Aorta (tissue), 5 donors: ENCODE data around the gene SHTN1. TPM values are rescaled to one million over a fixed set of nuclear protein-coding genes. Genes with fewer than 3 reads are reported as not detected.

Experiments used
- ATAC-seq: fragments of 200-7000 bp; cut with Tn5 transposase; one replicate; pipeline ENCODE4 v1.9.1; 2022; ENCODE audit warnings: moderate library complexity; ENCODE audit not compliant: low FRiP score
- DNase-seq, 2 donors: peaks; one replicate each; pipeline ENCODE4 v3.0.0-alpha.2; 2020
- H3K27ac ChIP-seq, 2 donors: one replicate each; pipeline ENCODE4 v1.5.1; 2013; ENCODE audit warnings: low read length in 2 of 2, mild to moderate bottlenecking in 2 of 2, moderate library complexity in 2 of 2, control low read depth in 1 of 2, inconsistent platforms in 1 of 2, low read depth in 1 of 2
- H3K27me3 ChIP-seq, 2 donors: one replicate each; pipeline ENCODE4 v1.6.1; 2013; ENCODE audit warnings: control low read depth in 1 of 2, low read length in 1 of 2, mild to moderate bottlenecking in 1 of 2, moderate library complexity in 1 of 2; ENCODE audit not compliant: insufficient read depth in 2 of 2, control insufficient read depth in 1 of 2
- H3K36me3 ChIP-seq, 2 donors: one replicate each; pipeline ENCODE4 v1.6.1; 2013; ENCODE audit warnings: control low read depth in 1 of 2, low read length in 1 of 2, mild to moderate bottlenecking in 1 of 2; ENCODE audit not compliant: insufficient read depth in 2 of 2, control insufficient read depth in 1 of 2
- H3K4me1 ChIP-seq, 2 donors: one replicate each; pipeline ENCODE4 v1.6.1; 2013; ENCODE audit warnings: low read length in 2 of 2, control low read depth in 1 of 2, mild to moderate bottlenecking in 1 of 2, moderate library complexity in 1 of 2; ENCODE audit not compliant: insufficient read depth in 2 of 2, control insufficient read depth in 1 of 2
- H3K4me3 ChIP-seq, 2 donors: one replicate each; pipeline ENCODE4 v1.5.1; 2013; ENCODE audit warnings: low read length in 2 of 2, control low read depth in 1 of 2, mild to moderate bottlenecking in 1 of 2
- H3K9me3 ChIP-seq: one replicate; pipeline ENCODE4 v1.6.1; 2013; ENCODE audit warnings: mild to moderate bottlenecking, low read length; ENCODE audit not compliant: control insufficient read depth
- WGBS, 2 donors: extraction: QIAGEN DNeasy Blood & Tissue Kit; methylation state at CpG; one replicate each; pipeline ENCODE4 v1.1.7; 2013; 5-methylcytosine and 5-hydroxymethylcytosine counted together
- intact Hi-C, 2 donors: fragments of 100-400 bp; cut with DNase I; formaldehyde crosslinking; loops; one replicate each; pipeline versions ENCODE4 v1.14.2 to v1.15.0; 2022
- polyA plus RNA-seq, 2 donors: library from polyadenylated mRNA; stranded (reverse); fragments of 200-250 nt; gene quantifications; one replicate each; pipeline ENCODE4 v1.2.3, GENCODE V29; 2013
- total RNA-seq, 2 donors: library from RNA; stranded (reverse); fragmentation: NEBNext Ultra II Directional; extraction: Animal tissue kit (Norgen Biotek cat#: 25700); gene quantifications; one replicate each; pipeline ENCODE4 v1.2.1, GENCODE V29; 2021
- donor health status: healthy with polysubstance abuse.
- donor health status: Bipolar disorder and iron deficiency.
- donor health status: DM: no; HTN: no; CAD: no.
- donor health status: DM: no; HTN: no; CAD: no.
- donor health status: DM: yes; HTN: yes; CAD: no.

The SHTN1 gene
- total and polyA plus RNA-seq, 4 donors: 4.9 to 26.1 (median 16.0) TPM

DNA sequence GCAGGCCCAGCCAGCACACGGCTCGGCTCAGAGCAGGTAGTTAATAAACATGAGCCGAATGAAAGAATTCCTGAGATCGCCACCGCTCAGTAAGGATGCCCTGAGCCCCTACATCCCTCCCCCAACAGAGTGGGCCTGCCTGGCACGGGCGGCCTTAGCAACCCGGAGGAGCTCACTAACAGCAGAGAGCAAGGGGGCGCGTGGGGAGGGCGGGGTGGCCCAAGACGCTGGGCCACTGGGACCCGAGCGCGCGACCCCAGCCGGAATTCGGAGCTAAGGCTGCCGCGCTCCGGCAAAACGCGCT, 156.1 kb downstream of the SHTN1 start:
- ATAC-seq (no peak), DNase-seq (peak; percentile 45 to 76)
- Histone ChIP-seq H3K36me3 (no peaks in the 10 kb centered on the region), H3K27ac (no peak overlapping the region), H3K9me3 (no peaks in the 10 kb centered on the region), H3K4me3 (peak overlapping the region; percentile 69), H3K4me1 (no peaks in the 10 kb centered on the region), H3K27me3 (no peaks in the 10 kb centered on the region)
- intact Hi-C loops: loop anchor here in 1 of 2 donors (2.0 kb wide), 1 partner anchor 40 kb away; no protein-coding TSS in a partner anchor
- 2% methylated on average over 23 of the region's 23 CpGs for WGBS, 2 donors

DNA sequence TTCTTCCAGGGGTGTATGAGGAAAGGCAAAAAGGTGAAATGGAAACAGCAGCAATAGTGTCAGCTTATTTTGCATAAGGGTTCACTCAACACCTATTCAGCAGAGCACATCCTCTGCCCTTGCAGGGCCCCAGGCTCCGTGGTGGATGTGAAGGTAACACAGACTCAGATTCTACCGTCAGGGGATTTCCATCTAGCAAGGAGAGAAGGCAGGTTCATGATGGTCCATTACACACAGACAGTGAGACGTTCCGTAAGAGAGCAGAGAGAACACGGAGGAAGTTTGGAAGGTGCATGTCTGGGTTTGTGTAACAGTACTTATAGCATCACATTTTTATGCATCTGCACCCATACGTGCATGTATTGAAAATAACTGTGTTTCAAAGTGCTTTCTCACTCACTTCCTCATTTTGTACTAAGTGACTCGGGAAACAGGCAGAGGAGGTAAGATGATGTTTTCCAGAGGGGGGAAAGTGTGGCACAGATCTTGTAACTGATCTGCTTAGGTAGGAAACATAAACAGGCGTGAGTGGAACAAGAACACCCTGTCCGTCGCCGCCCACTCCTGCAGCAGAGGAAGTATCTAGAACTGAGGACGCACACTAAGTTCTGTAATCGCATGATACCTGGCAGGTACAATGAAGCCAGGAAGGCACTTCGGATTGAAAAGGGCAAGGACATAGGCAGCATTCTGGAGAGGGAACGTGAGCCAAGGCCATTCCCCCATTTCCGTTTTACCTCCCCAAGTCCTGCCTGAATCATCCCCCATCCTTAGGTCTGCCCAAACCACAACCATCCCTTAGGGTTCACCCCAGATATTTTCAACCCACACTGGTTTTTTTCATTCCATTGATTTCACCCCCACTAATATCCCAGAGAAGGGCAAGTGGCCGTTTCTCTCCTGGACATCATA, 156.7 kb downstream of the SHTN1 start:
- 81 to 83% methylated on average over 17 of the region's 17 CpGs for WGBS, 2 donors
- Histone ChIP-seq H3K27ac (no peak overlapping the region), H3K4me1 (no peaks in the 10 kb centered on the region), H3K27me3 (no peaks in the 10 kb centered on the region), H3K9me3 (no peaks in the 10 kb centered on the region), H3K4me3 (peak overlapping the region in 1 of 2 donors; percentile 69), H3K36me3 (no peaks in the 10 kb centered on the region)
- ATAC-seq (no peak), DNase-seq (no peak)
- intact Hi-C loops: loop anchor here in 1 of 2 donors (2.0 kb wide), 1 partner anchor 41 kb away; no protein-coding TSS in a partner anchor

DNA sequence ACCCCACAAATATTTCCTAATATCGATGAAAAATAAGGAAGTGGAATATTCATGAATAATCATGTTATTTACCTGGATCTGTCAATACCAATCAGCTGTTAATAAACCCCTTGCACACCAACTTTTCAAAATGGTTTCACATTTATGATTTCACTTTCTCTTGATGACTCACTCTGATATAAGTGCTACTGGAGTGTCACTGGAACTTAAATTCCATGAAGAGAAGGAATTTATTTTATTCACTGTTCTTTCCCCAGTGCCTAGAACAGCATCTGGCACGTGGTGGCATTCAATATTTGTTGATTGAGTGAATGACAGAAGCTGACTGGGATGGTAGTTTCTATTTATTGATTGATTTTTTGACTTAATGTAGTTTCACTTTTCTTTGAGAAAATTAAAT, 159.2 kb downstream of the SHTN1 start:
- Histone ChIP-seq H3K4me3 (no peak overlapping the region), H3K27ac (no peak overlapping the region), H3K9me3 (no peaks in the 10 kb centered on the region), H3K27me3 (no peaks in the 10 kb centered on the region), H3K36me3 (no peaks in the 10 kb centered on the region), H3K4me1 (no peaks in the 10 kb centered on the region)
- 66 to 68% methylated on average over 2 of the region's 2 CpGs for WGBS, 2 donors
- intact Hi-C loops: no loop called here
- no peak for ATAC-seq
- no peak for DNase-seq

DNA sequence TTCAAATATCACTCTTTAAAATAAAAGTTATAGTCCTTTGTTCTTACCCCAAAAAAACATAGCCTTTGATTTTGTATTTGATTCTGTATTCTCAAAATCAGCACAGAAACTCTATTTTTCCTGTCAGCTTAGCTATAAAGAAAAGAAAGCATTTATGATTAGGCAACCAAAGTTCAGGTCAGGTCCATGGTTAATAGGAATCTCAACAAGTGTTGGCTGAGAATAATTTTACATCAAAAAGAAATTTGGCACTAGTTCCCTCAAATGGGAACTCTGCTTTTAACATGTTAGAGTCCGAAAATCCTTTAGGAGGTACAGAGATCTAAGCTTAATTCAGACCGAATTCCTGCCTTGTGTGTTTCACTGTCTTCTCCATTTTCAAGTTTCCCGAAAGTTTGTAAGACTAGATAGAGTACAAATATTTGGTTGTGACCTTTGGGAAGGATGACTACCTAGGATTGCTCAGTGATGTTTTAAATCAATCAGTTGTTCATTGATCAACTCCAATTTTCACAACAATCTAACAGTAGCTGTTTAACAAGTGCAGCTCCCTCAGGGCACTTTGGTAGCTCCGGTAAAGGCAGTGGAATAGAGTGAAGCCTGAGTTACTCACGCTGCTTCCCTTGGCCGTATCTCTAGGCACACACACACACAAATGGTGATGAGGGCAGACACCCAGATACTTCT, 164.5 kb downstream of the SHTN1 start:
- no peak overlapping the region for H3K4me3 ChIP-seq
- no peaks in the 10 kb centered on the region for H3K36me3 ChIP-seq
- no peaks in the 10 kb centered on the region for H3K27me3 ChIP-seq
- intact Hi-C loops: no loop called here
- WGBS, 2 donors: 86 to 92% methylated on average over 6 of the region's 6 CpGs
- DNase-seq (no peak), ATAC-seq (no peak)
- H3K4me1 ChIP-seq: no peaks in the 10 kb centered on the region
- H3K27ac ChIP-seq: no peak overlapping the region
- H3K9me3 ChIP-seq: no peaks in the 10 kb centered on the region

DNA sequence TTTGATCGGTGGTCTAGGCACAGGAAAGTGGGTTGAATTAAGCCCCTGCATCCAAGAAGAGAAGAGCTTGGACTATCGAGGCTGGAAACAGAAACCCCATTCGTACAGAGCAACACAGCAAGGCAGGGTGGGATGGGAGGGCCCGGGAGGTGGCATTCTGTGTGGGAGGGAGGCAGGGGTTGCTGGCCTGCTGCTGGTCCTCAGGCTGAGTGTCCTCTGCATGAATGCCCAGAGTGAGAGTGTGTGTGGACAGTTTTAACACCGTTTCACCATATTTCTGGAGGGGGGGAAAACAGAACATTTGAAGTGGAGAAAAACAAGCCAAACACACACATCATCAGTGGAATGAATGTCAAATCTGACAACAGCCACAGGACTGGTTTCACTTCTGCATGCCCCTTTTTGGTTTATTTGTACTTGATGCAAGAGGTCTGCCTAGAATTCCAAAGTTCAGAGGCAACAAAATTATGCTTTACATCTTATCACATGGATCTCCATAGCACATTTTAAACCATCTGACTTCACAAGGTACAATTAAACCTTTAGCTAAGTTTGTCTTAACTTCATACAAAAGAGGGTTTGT, 166.8 kb downstream of the SHTN1 start:
- no peaks in the 10 kb centered on the region for H3K27me3 ChIP-seq
- H3K27ac ChIP-seq: no peak overlapping the region
- no peaks in the 10 kb centered on the region for H3K36me3 ChIP-seq
- no peaks in the 10 kb centered on the region for H3K9me3 ChIP-seq
- no peak for ATAC-seq
- no peaks in the 10 kb centered on the region for H3K4me1 ChIP-seq
- H3K4me3 ChIP-seq: no peak overlapping the region
- DNase-seq: no peak
- intact Hi-C loops: no loop called here
- WGBS, 2 donors: 67 to 77% methylated on average over 5 of the region's 5 CpGs

DNA sequence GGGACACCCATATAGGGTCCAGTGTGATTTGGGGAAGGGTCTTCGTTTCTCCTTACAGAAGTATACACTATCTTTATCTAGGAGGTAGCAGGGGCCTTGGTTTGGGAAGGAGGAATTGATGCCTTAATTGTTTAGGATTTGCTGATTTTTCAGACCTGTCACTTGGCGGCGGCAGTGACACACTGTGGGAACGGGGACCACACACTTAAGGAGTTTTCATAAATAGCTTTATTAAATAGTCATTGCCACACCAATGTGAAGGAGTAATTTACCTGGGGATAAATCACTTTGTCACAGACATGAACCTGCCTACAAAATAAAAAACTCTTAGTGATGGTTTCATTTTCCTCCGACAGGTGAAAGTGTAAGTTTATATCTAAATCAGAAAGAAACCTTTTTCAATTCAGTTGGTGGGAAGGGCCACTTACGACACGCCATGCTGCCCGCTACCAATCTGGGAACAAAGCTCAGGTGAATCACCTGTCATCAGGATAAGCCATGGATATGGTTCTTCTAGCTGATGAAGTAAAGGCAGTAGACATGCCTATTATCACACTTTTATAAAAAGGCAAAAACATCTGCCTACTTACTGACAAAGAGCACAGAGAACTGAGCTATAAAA, 168.0 kb downstream of the SHTN1 start:
- H3K4me3 ChIP-seq: no peak overlapping the region
- 72 to 75% methylated on average over 8 of the region's 8 CpGs for WGBS, 2 donors
- no peaks in the 10 kb centered on the region for H3K9me3 ChIP-seq
- no peaks in the 10 kb centered on the region for H3K4me1 ChIP-seq
- H3K27me3 ChIP-seq: no peaks in the 10 kb centered on the region
- H3K36me3 ChIP-seq: no peaks in the 10 kb centered on the region
- ATAC-seq (no peak), DNase-seq (no peak)
- no peak overlapping the region for H3K27ac ChIP-seq
- intact Hi-C loops: no loop called here

DNA sequence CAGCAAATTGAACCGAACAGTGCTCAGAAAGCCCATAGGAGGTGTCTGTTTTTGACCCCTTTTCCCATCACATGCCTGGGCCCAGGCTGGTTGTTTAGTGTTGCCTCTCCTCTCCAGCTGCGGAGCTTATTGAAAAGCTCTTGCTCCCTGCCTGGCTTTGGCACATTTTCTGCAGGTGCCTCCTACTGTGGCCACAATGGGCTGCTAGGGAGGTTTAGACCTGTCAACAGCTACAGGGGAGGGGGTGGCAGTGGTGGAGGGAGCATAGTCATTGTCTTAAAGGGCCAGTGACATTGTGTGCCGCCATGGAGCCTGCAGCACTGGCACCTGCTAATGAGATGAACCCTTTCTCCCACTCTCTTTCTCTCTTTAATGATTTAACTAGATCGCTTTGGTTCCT, 168.9 kb downstream of the SHTN1 start:
- Histone ChIP-seq H3K27me3 (no peaks in the 10 kb centered on the region), H3K36me3 (no peaks in the 10 kb centered on the region), H3K4me3 (no peak overlapping the region), H3K27ac (no peak overlapping the region), H3K4me1 (no peaks in the 10 kb centered on the region), H3K9me3 (no peaks in the 10 kb centered on the region)
- ATAC-seq (no peak), DNase-seq (no peak)
- intact Hi-C loops: no loop called here
- WGBS, 2 donors: 44 to 57% methylated on average over 4 of the region's 4 CpGs

DNA sequence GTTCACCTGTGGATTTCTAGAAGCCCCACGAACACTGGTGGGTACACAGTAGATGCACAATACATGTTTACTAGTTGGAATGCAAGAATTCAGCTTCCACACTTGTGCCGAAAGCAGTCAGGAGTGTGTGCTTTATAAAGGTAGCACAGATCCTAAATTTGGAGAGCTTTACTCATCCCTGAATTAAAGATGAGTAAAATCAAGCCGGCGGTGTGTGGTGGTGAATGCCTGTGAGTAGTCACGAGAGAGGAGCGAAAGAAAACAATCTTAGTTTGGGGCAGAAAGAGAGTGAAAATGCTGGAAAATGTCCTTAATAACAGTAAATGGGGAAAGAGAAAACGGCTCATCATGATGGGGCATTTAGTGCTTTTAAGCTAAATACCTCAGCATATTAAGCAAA, 169.3 kb downstream of the SHTN1 start:
- Histone ChIP-seq H3K27ac (no peak overlapping the region), H3K9me3 (no peaks in the 10 kb centered on the region), H3K4me1 (no peaks in the 10 kb centered on the region), H3K36me3 (no peaks in the 10 kb centered on the region), H3K27me3 (no peaks in the 10 kb centered on the region), H3K4me3 (no peak overlapping the region)
- intact Hi-C loops: no loop called here
- DNase-seq (no peak), ATAC-seq (no peak)
- WGBS, 2 donors: 60 to 67% methylated on average over 7 of the region's 7 CpGs
